ENCODE data around the gene PTK7. TPM values are rescaled to one million over a fixed set of nuclear protein-coding genes. Genes with fewer than 3 reads are reported as not detected.

PTK7 gene
- total RNA-seq, 2 experiments from 2014 or later: 13.0 to 18.5 TPM

DNA sequence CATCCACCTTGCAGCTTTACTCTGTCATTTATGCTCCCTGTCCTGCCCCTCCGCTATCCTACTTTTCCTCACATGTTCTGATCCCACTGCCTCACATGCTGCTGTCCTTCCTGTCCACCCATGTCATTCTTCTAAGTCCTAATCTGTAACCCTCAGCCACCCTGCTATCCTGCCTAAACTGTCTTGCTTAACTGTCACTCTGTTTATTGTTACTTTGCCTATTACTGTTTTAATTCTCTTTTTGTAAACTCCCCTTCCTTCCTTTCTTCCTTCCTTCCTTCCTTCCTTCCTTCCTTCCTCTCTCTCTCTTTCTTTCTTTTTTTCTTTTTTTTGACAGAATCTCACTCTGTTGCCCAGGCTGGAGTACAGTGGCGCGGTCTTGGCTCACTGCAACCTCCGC, 107.3 kb downstream of the PTK7 start:
- Histone ChIP-seq H3K9me2 (ENCODE audit: insufficient read depth, low read length) (no peaks in the 10 kb centered on the region), H3K4me2 (ENCODE audit: low read length) (peak overlapping the region; percentile 96), H3K4me1 (ENCODE audit: insufficient read depth, low read length, poor library complexity, severe bottlenecking) (peaks cover 23% of the 10 kb centered on the region), H3K4me3 (ENCODE audit: low read depth, low read length, poor library complexity, severe bottlenecking) (peak overlapping the region; percentile 85), H3K27ac (ENCODE audit: low read depth, low read length, poor library complexity, severe bottlenecking) (no peak overlapping the region), H3K36me3 (ENCODE audit: insufficient read depth, low read length) (peaks cover 28% of the 10 kb centered on the region), H4K20me1 (ENCODE audit: insufficient read depth, low read length) (no peaks in the 10 kb centered on the region), H2AFZ (ENCODE audit: low read length) (no peak overlapping the region), H3K79me2 (ENCODE audit: insufficient read depth, low read depth, low read length) (no peaks in the 10 kb centered on the region), H3K9me3 (ENCODE audit: low read length) (no peaks in the 10 kb centered on the region)
- intact Hi-C loops (cut with micrococcal nuclease; ENCODE audit: unreplicated experiment): no loop called here
- ChIA-PET CTCF (ENCODE audit: unreplicated experiment) (no interaction called here), POLR2A (interaction anchor here (0.7 to 1.6 kb wide), 2 partner anchors 254 to 624 kb away, joined by 3 to 5 read pairs; partner anchors contain the start of gene CNPY3)
- DNase-seq (ENCODE audit: low spot score): no peak
- TF ChIP-seq, protein P1, sequence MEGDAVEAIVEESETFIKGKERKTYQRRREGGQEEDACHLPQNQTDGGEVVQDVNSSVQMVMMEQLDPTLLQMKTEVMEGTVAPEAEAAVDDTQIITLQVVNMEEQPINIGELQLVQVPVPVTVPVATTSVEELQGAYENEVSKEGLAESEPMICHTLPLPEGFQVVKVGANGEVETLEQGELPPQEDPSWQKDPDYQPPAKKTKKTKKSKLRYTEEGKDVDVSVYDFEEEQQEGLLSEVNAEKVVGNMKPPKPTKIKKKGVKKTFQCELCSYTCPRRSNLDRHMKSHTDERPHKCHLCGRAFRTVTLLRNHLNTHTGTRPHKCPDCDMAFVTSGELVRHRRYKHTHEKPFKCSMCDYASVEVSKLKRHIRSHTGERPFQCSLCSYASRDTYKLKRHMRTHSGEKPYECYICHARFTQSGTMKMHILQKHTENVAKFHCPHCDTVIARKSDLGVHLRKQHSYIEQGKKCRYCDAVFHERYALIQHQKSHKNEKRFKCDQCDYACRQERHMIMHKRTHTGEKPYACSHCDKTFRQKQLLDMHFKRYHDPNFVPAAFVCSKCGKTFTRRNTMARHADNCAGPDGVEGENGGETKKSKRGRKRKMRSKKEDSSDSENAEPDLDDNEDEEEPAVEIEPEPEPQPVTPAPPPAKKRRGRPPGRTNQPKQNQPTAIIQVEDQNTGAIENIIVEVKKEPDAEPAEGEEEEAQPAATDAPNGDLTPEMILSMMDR (conservative IDR thresholded peaks at IDR 0.05; ENCODE audit: low read length): no peak
- TF ChIP-seq EZH2phosphoT487 (IDR thresholded peaks at IDR 0.05; ENCODE audit: borderline replicate concordance, low read depth, low read length): no peak
- no TSS peak for BruUV-seq (replicated peaks)

DNA sequence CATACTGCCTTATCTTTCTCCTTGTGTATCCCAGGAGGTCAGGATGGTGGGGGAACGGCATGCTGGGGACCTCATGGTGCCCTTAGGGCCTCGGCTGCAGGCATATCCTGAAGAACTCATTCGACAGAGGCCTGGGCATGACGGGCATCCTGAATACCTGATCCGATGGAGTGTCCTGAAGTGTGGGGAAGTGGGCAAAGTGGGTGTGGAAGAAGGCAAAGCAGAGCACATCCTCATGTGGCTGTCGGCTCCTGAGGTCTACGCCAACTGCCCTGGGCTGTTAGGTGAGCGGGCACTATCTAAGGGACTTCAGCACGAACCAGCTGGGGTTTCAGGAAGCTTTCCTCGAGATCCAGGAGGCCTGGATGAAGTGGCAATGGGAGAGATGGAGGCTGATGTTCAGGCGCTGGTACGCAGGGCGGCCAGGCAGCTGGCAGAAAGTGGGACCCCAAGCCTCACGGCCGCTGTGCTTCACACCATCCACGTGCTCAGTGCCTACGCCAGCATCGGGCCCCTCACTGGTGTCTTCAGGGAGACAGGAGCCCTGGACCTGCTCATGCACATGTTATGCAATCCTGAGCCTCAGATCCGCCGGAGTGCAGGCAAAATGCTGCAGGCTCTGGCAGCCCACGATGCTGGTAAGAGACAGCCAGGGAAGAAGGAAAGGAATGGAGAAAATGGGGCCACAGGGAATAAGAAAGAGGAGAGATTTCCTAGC, 108.3 kb downstream of the PTK7 start:
- TF ChIP-seq, protein P1 (conservative IDR thresholded peaks at IDR 0.05; ENCODE audit: low read length): no peak
- TF ChIP-seq EZH2phosphoT487 (IDR thresholded peaks at IDR 0.05; ENCODE audit: borderline replicate concordance, low read depth, low read length): no peak
- CTCF ChIA-PET (ENCODE audit: unreplicated experiment): no interaction called here
- Histone ChIP-seq H3K27ac (ENCODE audit: low read depth, low read length, poor library complexity, severe bottlenecking) (no peak overlapping the region), H3K9me3 (ENCODE audit: low read length) (no peaks in the 10 kb centered on the region), H3K4me2 (ENCODE audit: low read length) (no peak overlapping the region), H3K4me3 (ENCODE audit: low read depth, low read length, poor library complexity, severe bottlenecking) (no peak overlapping the region), H3K36me3 (ENCODE audit: insufficient read depth, low read length) (peaks cover 19% of the 10 kb centered on the region), H3K4me1 (ENCODE audit: insufficient read depth, low read length, poor library complexity, severe bottlenecking) (peaks cover 23% of the 10 kb centered on the region), H2AFZ (ENCODE audit: low read length) (no peak overlapping the region), H3K79me2 (ENCODE audit: insufficient read depth, low read depth, low read length) (no peaks in the 10 kb centered on the region), H3K9me2 (ENCODE audit: insufficient read depth, low read length) (no peaks in the 10 kb centered on the region), H4K20me1 (ENCODE audit: insufficient read depth, low read length) (no peaks in the 10 kb centered on the region)
- no peak for DNase-seq (ENCODE audit: low spot score)
- BruUV-seq (replicated peaks): no TSS peak
- intact Hi-C loops (cut with micrococcal nuclease; ENCODE audit: unreplicated experiment): no loop called here
- POLR2A ChIA-PET: no interaction called here

DNA sequence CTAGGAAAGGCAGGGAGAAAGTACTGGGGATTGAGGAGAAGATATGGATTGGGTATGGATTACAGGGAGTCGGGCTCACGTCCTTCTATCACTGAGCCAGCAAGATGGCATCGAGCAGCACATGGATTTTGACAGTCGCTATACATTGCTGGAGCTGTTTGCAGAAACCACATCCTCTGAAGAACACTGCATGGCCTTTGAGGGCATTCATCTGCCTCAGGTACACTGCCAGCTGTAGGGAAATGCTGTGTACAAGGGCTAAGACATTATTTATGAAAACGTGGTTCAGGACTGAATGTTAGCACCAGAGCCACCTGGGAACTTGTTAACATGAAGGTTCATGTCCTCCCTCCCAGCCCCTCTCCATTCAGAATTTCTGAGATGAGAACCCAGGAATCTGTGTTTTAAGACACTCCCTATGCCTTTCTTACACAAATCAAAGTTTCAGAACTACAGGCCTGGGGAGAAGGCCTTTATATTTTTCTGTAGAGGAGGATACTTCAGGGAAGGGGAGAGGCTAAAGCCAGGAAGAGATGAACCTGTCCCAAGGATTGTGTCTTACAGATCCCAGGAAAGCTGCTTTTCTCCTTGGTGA, 109.4 kb downstream of the PTK7 start:
- POLR2A ChIA-PET: interaction anchor here (1.0 kb wide), 1 partner anchor 11 kb away, joined by 3 read pairs; no protein-coding TSS in a partner anchor
- no peak overlapping the region for H3K4me2 ChIP-seq (ENCODE audit: low read length)
- CTCF ChIA-PET (ENCODE audit: unreplicated experiment): no interaction called here
- H3K36me3 ChIP-seq (ENCODE audit: insufficient read depth, low read length): peaks cover 19% of the 10 kb centered on the region
- no peaks in the 10 kb centered on the region for H3K79me2 ChIP-seq (ENCODE audit: insufficient read depth, low read depth, low read length)
- H3K9me2 ChIP-seq (ENCODE audit: insufficient read depth, low read length): no peaks in the 10 kb centered on the region
- H3K4me1 ChIP-seq (ENCODE audit: insufficient read depth, low read length, poor library complexity, severe bottlenecking): peaks cover 23% of the 10 kb centered on the region
- intact Hi-C loops (cut with micrococcal nuclease; ENCODE audit: unreplicated experiment): no loop called here
- H3K9me3 ChIP-seq (ENCODE audit: low read length): no peaks in the 10 kb centered on the region
- no peaks in the 10 kb centered on the region for H4K20me1 ChIP-seq (ENCODE audit: insufficient read depth, low read length)
- H3K27ac ChIP-seq (ENCODE audit: low read depth, low read length, poor library complexity, severe bottlenecking): no peak overlapping the region
- TF ChIP-seq, protein P1 (conservative IDR thresholded peaks at IDR 0.05; ENCODE audit: low read length): no peak
- TF ChIP-seq EZH2phosphoT487 (IDR thresholded peaks at IDR 0.05; ENCODE audit: borderline replicate concordance, low read depth, low read length): no peak
- H2AFZ ChIP-seq (ENCODE audit: low read length): no peak overlapping the region
- no peak overlapping the region for H3K4me3 ChIP-seq (ENCODE audit: low read depth, low read length, poor library complexity, severe bottlenecking)
- DNase-seq (ENCODE audit: low spot score): no peak
- BruUV-seq (replicated peaks): no TSS peak

Data from OCI-LY7 (cell line).